Nephron progenitor cell (in vitro differentiated cells): ENCODE data around the gene ANKRD33B.
"Not testable (repeated sequence)": the region's sequence is repeated elsewhere in the genome, so short reads cannot be mapped to it uniquely, and the experiment has no call there.

Experiments
- DNase-seq: peaks from one replicate; pipeline ENCODE4 v3.0.0; 2021
- H3K27ac Mint-ChIP-seq: 2 replicates; pipeline ENCODE4 v1.8.0; 2021; ENCODE audit warnings: mild to moderate bottlenecking, moderate library complexity, mixed read lengths
- H3K27me3 Mint-ChIP-seq: 2 replicates; pipeline ENCODE4 v1.8.0; 2021; ENCODE audit warnings: mild to moderate bottlenecking, low read depth, mixed read lengths; ENCODE audit not compliant: poor library complexity
- H3K36me3 Mint-ChIP-seq: 2 replicates; pipeline ENCODE4 v1.8.0; 2021; ENCODE audit warnings: low read depth, mixed read lengths
- H3K4me1 Mint-ChIP-seq: 2 replicates; pipeline ENCODE4 v1.8.0; 2021; ENCODE audit warnings: mixed read lengths
- H3K4me3 Mint-ChIP-seq: 2 replicates; pipeline ENCODE4 v1.8.0; 2021; ENCODE audit warnings: mild to moderate bottlenecking, moderate library complexity, mixed read lengths
- H3K9me3 Mint-ChIP-seq: 2 replicates; pipeline ENCODE4 v1.8.0; 2021; ENCODE audit warnings: mild to moderate bottlenecking, moderate library complexity, mixed read lengths
- TF ChIP-seq, protein P1 (sequence below): fragments of 200-600 bp; sonication (generic); IDR thresholded peaks from 2 replicates; pipeline ENCODE4 v1.5.0; 2021; ENCODE audit warnings: antibody characterized with exemption

Gene ANKRD33B

DNA sequence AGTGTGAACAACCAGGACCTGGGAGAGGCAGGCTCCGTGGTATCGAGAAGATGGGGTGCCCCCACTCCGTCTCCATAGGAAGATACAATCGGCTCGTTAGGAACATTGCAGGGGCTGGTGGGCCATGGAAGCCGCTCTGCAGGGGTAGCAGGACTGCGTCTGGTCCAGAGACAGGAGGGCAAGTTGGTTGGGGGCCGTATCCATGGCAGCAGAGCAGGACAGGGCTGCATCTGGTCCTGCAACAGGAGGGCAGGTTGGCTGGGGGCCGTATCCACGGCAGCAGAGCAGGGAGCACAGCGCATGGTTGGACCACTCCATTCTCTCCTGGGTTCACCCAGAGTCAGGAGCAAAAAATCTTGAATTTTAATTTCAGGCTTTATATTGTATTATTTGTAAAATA lies 98.2 kb downstream of the ANKRD33B start:
- Mint-ChIP-seq H3K27ac (no peak overlapping the region), H3K27me3 (peaks cover 7% of the 10 kb centered on the region), H3K4me3 (no peak overlapping the region), H3K36me3 (no peaks in the 10 kb centered on the region), H3K4me1 (peaks cover 30% of the 10 kb centered on the region), H3K9me3 (no peaks in the 10 kb centered on the region)
- TF ChIP-seq, protein P1, sequence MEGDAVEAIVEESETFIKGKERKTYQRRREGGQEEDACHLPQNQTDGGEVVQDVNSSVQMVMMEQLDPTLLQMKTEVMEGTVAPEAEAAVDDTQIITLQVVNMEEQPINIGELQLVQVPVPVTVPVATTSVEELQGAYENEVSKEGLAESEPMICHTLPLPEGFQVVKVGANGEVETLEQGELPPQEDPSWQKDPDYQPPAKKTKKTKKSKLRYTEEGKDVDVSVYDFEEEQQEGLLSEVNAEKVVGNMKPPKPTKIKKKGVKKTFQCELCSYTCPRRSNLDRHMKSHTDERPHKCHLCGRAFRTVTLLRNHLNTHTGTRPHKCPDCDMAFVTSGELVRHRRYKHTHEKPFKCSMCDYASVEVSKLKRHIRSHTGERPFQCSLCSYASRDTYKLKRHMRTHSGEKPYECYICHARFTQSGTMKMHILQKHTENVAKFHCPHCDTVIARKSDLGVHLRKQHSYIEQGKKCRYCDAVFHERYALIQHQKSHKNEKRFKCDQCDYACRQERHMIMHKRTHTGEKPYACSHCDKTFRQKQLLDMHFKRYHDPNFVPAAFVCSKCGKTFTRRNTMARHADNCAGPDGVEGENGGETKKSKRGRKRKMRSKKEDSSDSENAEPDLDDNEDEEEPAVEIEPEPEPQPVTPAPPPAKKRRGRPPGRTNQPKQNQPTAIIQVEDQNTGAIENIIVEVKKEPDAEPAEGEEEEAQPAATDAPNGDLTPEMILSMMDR = no peak
- DNase-seq = no peak

DNA sequence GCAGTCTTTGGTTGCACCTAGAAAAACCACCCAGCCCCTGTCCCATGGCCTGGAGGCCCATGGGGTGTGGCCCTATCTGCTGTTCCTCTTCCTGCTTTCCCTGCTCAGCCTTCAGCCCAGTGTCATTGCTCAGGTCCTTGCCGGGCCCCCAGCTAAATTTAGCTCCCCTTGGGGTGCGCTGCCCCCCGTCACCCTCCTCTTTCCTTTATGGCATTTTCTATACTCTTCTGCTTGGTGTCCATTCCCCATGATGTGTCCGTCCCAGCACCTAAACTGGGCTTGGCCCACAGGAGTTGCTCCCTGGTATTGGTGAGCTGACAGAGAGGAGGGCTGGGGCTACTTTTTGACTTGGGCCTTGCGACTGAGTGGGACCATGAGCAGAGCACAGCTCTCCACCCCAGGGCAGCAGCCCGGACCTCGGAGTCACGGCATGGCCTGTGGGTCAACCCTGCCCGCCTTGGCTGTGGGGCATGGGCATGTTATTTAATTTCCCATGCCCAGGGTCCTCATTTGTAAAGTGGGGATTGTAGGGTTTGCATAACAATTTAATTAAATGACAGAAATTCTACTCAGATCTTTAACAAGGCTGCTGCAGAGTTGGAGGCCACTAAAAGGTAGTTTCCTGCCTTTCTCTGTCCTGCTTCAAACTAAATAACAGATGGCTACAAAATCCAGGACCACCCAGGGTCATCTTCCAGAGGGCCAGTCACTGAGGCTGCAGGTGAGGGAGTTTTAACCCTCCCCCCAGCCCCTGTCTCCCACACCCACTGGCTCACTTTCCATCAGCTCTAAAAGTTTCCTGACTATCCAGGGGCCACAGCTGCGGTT lies 99.0 kb downstream of the ANKRD33B start:
- DNase-seq = no peak
- Mint-ChIP-seq H3K4me1 (peaks cover 33% of the 10 kb centered on the region), H3K9me3 (no peaks in the 10 kb centered on the region), H3K36me3 (no peaks in the 10 kb centered on the region), H3K4me3 (no peak overlapping the region), H3K27ac (no peak overlapping the region), H3K27me3 (peaks cover 7% of the 10 kb centered on the region)
- TF ChIP-seq, protein P1 = no peak

DNA sequence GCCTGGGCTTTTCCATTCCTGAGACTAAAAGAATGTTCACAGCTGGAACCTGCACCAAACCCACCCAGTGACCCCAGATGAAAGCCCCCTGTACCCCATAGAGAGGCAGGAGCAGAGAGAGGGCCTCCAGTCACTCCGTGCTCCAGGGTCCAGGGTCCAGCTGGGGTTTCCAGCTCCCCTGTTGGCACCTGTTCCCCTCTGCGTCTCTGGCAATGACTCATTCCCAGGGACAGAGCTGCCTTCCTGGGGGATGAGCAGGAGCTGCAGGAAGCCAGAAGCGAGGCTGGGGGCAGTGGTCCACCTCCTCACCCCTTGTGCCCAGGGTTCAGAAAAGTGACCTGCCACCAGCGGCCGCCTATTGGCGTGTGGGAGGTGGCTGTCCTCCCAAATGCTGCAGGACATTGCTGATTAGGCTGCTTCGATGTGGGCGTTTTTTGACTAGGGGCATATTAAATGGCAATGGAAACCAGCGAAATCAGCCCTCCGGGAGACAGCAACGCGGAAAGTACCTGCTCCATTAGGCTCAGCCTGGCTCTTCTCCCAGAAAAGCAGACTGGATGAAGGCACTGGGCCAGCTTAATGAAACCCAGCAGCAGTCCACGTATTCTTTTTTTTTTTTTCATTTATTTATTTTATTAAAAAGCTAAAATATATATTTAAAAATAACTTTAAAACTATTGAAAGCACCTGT lies 99.8 kb downstream of the ANKRD33B start:
- TF ChIP-seq, protein P1 = no peak
- DNase-seq = peak; percentile 28
- Mint-ChIP-seq H3K4me3 (no peak overlapping the region), H3K36me3 (no peaks in the 10 kb centered on the region), H3K4me1 (peaks cover 33% of the 10 kb centered on the region), H3K9me3 (no peaks in the 10 kb centered on the region), H3K27me3 (peaks cover 7% of the 10 kb centered on the region), H3K27ac (no peak overlapping the region)

DNA sequence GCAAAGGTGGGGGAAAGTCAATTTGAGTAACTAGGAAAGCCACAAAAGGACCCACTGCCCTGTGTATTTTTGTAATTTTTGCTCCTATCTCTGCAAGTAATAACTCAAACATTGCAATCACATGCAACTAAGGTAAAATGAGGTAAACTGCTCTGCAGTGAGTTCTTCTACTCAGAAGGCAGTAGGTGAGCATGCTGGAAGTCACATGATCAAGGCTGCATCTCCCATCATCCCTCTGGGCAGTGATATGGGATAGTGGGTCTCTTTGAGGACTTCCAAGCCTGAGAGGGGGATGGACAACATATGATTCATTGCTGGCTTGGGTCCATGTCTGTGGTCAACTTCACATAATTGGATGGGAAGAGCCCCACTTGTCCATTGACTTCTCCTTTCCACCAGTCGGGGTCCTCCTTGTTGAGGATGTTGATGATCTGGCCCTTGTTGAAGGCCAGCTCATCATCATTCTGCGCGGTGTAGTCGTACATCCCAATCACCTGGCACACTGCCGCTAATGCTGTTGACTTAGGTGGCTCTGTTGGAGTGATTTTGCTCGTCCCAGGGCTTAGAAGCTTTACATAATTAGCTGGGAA lies 100.4 kb downstream of the ANKRD33B start:
- H3K27ac Mint-ChIP-seq, H3K27me3 Mint-ChIP-seq, H3K9me3 Mint-ChIP-seq: not testable (repeated sequence)

DNA sequence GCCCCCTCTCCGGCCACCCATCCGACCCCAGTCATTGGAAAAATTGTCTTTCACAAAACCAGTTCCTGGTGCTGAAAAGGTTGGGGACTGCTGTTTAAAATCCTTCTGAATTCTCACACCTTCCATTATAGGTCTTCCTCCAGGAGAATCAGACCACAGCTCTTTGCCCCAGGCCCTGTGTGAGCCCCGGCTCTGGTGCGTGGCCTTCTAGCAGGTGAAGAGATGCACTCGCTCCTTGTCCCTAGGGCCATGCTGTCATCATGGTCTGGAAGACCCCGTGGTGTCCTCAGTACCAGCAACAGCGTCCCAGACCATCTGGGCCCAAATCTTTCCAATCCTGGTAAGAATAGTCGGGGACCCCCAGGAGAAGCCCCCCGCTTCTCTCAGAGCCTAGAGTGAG lies 101.9 kb downstream of the ANKRD33B start:
- Mint-ChIP-seq H3K27ac (no peak overlapping the region), H3K4me1 (peaks cover 33% of the 10 kb centered on the region), H3K36me3 (no peaks in the 10 kb centered on the region), H3K27me3 (peaks cover 8% of the 10 kb centered on the region), H3K9me3 (no peaks in the 10 kb centered on the region), H3K4me3 (no peak overlapping the region)
- TF ChIP-seq, protein P1 = no peak
- no peak for DNase-seq

More for the DNA sequence above, 100.4 kb downstream of the ANKRD33B start:
- H3K4me1 Mint-ChIP-seq = peaks cover 33% of the 10 kb centered on the region
- H3K4me3 Mint-ChIP-seq, DNase-seq, H3K36me3 Mint-ChIP-seq: not testable (repeated sequence)

DNA sequence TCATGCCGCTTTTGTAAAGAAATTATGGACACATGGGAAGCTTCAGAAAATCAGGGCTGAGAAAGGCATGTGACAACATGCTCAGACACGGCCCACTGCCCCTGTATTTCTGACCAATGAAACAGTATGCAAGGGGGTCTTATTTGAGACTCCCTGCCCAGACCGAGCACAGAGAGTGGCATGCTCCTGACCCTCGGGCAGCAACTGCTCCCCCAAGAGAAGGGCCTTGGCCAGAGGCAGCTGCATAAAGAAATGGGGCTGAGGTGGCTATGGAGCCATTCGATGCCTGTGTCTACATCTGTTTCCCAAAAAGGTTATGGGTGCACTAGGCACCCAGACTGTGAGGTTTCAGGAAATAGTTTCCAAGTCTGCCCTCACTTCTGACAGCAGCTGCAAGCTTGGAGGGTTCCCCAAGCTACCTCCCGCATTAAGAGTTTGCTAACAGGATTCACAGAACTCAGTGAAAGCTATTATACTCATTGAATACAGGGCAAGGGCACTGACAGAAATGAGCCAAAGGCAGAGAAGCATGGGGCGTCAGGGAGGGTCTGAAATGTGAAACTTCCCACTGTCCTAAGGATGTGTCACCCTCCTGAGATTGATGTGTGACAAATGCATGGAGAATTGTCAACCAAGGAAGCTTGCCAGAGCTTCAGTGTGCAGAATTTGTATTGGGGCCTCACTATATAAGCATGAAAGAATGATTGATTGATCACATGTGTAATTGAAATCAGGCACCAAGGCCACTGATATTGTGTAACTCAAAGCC lies 102.8 kb downstream of the ANKRD33B start:
- no peak overlapping the region for H3K27ac Mint-ChIP-seq
- H3K27me3 Mint-ChIP-seq = peaks cover 15% of the 10 kb centered on the region
- H3K4me1 Mint-ChIP-seq = peaks cover 33% of the 10 kb centered on the region
- TF ChIP-seq, protein P1 = no peak
- no peaks in the 10 kb centered on the region for H3K36me3 Mint-ChIP-seq
- no peak for DNase-seq
- no peak overlapping the region for H3K4me3 Mint-ChIP-seq
- H3K9me3 Mint-ChIP-seq = no peaks in the 10 kb centered on the region
